GM20431 (cell line): ENCODE results near the gene TREM1.
"Not testable (repeated sequence)": the region's sequence is repeated elsewhere in the genome, so short reads cannot be mapped to it uniquely, and the experiment has no call there.

ENCODE experiments used
- in situ Hi-C: fragments of 300-500 bp; cut with MseI, MboI; formaldehyde crosslinking; loops from one replicate; pipeline ENCODE4 v1.15.0; 2020; ENCODE audit warnings: low sequenced_read_pairs; ENCODE audit not compliant: unreplicated experiment

TREM1 gene

GRCh38 chr6:41298785-41299502 lies 12.5 kb upstream of the TREM1 start:
- in situ Hi-C loops: no loop called here

GRCh38 chr6:41297248-41297647 lies 10.8 kb upstream of the TREM1 start:
- in situ Hi-C loops: not testable (repeated sequence)

GRCh38 chr6:41294214-41294872 lies 7.9 kb upstream of the TREM1 start:
- in situ Hi-C loops: no loop called here

GRCh38 chr6:41291717-41292116 lies 5.2 kb upstream of the TREM1 start:
- in situ Hi-C loops: no loop called here

GRCh38 chr6:41289815-41290214 lies 3.3 kb upstream of the TREM1 start:
- in situ Hi-C loops: no loop called here

- in situ Hi-C loops: no loop called here
Observed at GRCh38 chr6:41288754-41289129, 2.3 kb upstream of the TREM1 start.

- in situ Hi-C loops: no loop called here
Observed at GRCh38 chr6:41288030-41288753, 1.7 kb upstream of the TREM1 start.

GRCh38 chr6:41284726-41285125 lies 1.8 kb downstream of the TREM1 start:
- in situ Hi-C loops: no loop called here

GRCh38 chr6:41283600-41283999 lies 2.9 kb downstream of the TREM1 start:
- in situ Hi-C loops: no loop called here

- in situ Hi-C loops: no loop called here
Observed at GRCh38 chr6:41280381-41281057, 6.0 kb downstream of the TREM1 start.

- in situ Hi-C loops: no loop called here
Observed at GRCh38 chr6:41278699-41279405, 7.6 kb downstream of the TREM1 start.

GRCh38 chr6:41277605-41278004 lies 8.9 kb downstream of the TREM1 start:
- in situ Hi-C loops: no loop called here

GRCh38 chr6:41275489-41275888 lies 11.0 kb downstream of the TREM1 start:
- in situ Hi-C loops: no loop called here

- in situ Hi-C loops: no loop called here
Observed at GRCh38 chr6:41274256-41274655, 12.2 kb downstream of the TREM1 start.

- in situ Hi-C loops: no loop called here
Observed at GRCh38 chr6:41273714-41274113, 12.8 kb downstream of the TREM1 start.

- in situ Hi-C loops: no loop called here
Observed at GRCh38 chr6:41272591-41273240, 13.8 kb downstream of the TREM1 start.

- in situ Hi-C loops: no loop called here
Observed at GRCh38 chr6:41271901-41272395, 14.5 kb downstream of the TREM1 start.

GRCh38 chr6:41269716-41270115 lies 16.8 kb downstream of the TREM1 start:
- in situ Hi-C loops: no loop called here

- in situ Hi-C loops: no loop called here
Observed at GRCh38 chr6:41269166-41269565, 17.3 kb downstream of the TREM1 start.
